ENCODE measurements around the gene EPS15.

DNA sequence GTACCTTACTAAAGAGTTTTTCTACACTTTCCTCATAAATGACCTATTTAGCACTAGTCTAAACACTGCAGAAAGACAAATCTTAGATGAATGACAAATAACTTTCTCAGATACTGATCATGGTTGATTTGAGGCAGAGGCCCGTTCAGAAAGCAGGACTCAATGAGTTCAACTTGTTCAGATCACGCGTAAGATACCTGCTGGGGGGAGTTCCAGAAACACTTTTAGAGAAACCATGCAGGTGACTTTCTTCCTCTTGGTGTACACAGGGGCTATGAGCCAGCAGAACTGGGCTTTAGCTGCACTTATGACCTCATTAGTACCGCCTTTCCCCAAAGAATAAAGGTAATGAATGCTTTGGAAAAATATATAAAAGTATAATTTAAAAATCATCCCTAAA, 149.9 kb downstream of the EPS15 start:
- TF ChIP-seq, protein P1, sequence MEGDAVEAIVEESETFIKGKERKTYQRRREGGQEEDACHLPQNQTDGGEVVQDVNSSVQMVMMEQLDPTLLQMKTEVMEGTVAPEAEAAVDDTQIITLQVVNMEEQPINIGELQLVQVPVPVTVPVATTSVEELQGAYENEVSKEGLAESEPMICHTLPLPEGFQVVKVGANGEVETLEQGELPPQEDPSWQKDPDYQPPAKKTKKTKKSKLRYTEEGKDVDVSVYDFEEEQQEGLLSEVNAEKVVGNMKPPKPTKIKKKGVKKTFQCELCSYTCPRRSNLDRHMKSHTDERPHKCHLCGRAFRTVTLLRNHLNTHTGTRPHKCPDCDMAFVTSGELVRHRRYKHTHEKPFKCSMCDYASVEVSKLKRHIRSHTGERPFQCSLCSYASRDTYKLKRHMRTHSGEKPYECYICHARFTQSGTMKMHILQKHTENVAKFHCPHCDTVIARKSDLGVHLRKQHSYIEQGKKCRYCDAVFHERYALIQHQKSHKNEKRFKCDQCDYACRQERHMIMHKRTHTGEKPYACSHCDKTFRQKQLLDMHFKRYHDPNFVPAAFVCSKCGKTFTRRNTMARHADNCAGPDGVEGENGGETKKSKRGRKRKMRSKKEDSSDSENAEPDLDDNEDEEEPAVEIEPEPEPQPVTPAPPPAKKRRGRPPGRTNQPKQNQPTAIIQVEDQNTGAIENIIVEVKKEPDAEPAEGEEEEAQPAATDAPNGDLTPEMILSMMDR (conservative IDR thresholded peaks at IDR 0.05; ENCODE audit: low read depth, low read length): no peak
- no peak for TF ChIP-seq EZH2phosphoT487 (IDR thresholded peaks at IDR 0.05; ENCODE audit: borderline replicate concordance, low read length)
- no peak for TF ChIP-seq EZH2 (IDR thresholded peaks at IDR 0.05; ENCODE audit: low read length, unreplicated experiment)
